ENCODE results near the gene TNFRSF12A. TPM values are rescaled to one million over a fixed set of nuclear protein-coding genes. Genes with fewer than 3 reads are reported as not detected.

TNFRSF12A gene
- total and polyA plus RNA-seq, 9 of the 15 experiments (the other 6 are each of a cell fraction or from before 2014, with no cell fraction given), result 0.41 to 61.8 (median 26.5) TPM

GRCh38 chr16:3020247-3020603 lies at the start of gene TNFRSF12A (continued):
- no peak for TF ChIP-seq FOXK2 (conservative IDR thresholded peaks at IDR 0.05 in 1 of 2, IDR thresholded peaks at IDR 0.05 in 1 of 2; ENCODE audit: low read depth in 2 of 2)
- TF ChIP-seq CBFB (CRISPR knock-in tag; IDR thresholded peaks at IDR 0.05), result no peak
- no peak for TF ChIP-seq HDGF (IDR thresholded peaks at IDR 0.05)
- TF ChIP-seq PHB (CRISPR knock-in tag; IDR thresholded peaks at IDR 0.05), result no peak
- no peak for TF ChIP-seq ELF1 (tag; IDR thresholded peaks at IDR 0.05)
- TF ChIP-seq RFX5 (IDR thresholded peaks at IDR 0.05; ENCODE audit: low read depth, low read length), result no peak
- no peak for TF ChIP-seq STAG1 (CRISPR knock-in tag; IDR thresholded peaks at IDR 0.05; ENCODE audit: borderline replicate concordance)
- no peak for TF ChIP-seq KLF13 (tag; IDR thresholded peaks at IDR 0.05; ENCODE audit: borderline replicate concordance, low read depth)
- TF ChIP-seq ARID2 (IDR thresholded peaks at IDR 0.05), result no peak
- TF ChIP-seq CBX5 (IDR thresholded peaks at IDR 0.05; ENCODE audit: borderline replicate concordance, low read depth), result no peak
- no peak for TF ChIP-seq ZNF699 (CRISPR knock-in tag; IDR thresholded peaks at IDR 0.05; ENCODE audit: insufficient replicate concordance)
- TF ChIP-seq PML (IDR thresholded peaks at IDR 0.05; ENCODE audit: low read length), result peak; percentile 34; the same call in 1 of the 2 replicates
- TF ChIP-seq POLR2AphosphoS2 (IDR thresholded peaks at IDR 0.05; ENCODE audit: low read length), result no peak
- no peak for TF ChIP-seq ZNF354B (CRISPR knock-in tag; IDR thresholded peaks at IDR 0.05)
- no peak for TF ChIP-seq ZNF79 (CRISPR knock-in tag; IDR thresholded peaks at IDR 0.05; ENCODE audit: low read depth)
- TF ChIP-seq OTX1 (CRISPR knock-in tag; IDR thresholded peaks at IDR 0.05), result no peak
- TF ChIP-seq ZNF583 (CRISPR knock-in tag; IDR thresholded peaks at IDR 0.05), result no peak
- no peak for TF ChIP-seq ZNF253 (CRISPR knock-in tag; conservative IDR thresholded peaks at IDR 0.05)
- TF ChIP-seq NCOR1 (IDR thresholded peaks at IDR 0.05), result no peak; the same call in 1 of the 2 replicates
- TF ChIP-seq NBN (IDR thresholded peaks at IDR 0.05; ENCODE audit: low read depth), result no peak
- TF ChIP-seq CAMTA2 (CRISPR knock-in tag; conservative IDR thresholded peaks at IDR 0.05), result no peak
- TF ChIP-seq TEAD2 (tag; IDR thresholded peaks at IDR 0.05), result no peak
- TF ChIP-seq ZBTB7A (IDR thresholded peaks at IDR 0.05; ENCODE audit: borderline replicate concordance, control insufficient read depth, low read depth, low read length), result no peak
- TF ChIP-seq, protein P1, sequence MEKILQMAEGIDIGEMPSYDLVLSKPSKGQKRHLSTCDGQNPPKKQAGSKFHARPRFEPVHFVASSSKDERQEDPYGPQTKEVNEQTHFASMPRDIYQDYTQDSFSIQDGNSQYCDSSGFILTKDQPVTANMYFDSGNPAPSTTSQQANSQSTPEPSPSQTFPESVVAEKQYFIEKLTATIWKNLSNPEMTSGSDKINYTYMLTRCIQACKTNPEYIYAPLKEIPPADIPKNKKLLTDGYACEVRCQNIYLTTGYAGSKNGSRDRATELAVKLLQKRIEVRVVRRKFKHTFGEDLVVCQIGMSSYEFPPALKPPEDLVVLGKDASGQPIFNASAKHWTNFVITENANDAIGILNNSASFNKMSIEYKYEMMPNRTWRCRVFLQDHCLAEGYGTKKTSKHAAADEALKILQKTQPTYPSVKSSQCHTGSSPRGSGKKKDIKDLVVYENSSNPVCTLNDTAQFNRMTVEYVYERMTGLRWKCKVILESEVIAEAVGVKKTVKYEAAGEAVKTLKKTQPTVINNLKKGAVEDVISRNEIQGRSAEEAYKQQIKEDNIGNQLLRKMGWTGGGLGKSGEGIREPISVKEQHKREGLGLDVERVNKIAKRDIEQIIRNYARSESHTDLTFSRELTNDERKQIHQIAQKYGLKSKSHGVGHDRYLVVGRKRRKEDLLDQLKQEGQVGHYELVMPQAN (IDR thresholded peaks at IDR 0.05; ENCODE audit: borderline replicate concordance), result no peak
- TF ChIP-seq ZFP1 (CRISPR knock-in tag; IDR thresholded peaks at IDR 0.05), result no peak
- no peak for TF ChIP-seq MCM3 (IDR thresholded peaks at IDR 0.05)
- TF ChIP-seq CUX1 (CRISPR knock-in tag; IDR thresholded peaks at IDR 0.05), result no peak

Measured in K562 (cell line).